GM12864 (cell line): Measurements from ENCODE around the gene ANGPTL7.

Experiments used
- DNase-seq: peaks from one replicate; pipeline ENCODE4 v3.0.0-alpha.2; 2011; ENCODE audit warnings: low read depth
- H3K4me3 ChIP-seq: 2 replicates; pipeline ENCODE4 v1.5.1; 2011; ENCODE audit warnings: mild to moderate bottlenecking, low read depth, low read length, control low read depth
- CTCF ChIP-seq: IDR thresholded peaks from 2 replicates; pipeline ENCODE4 v1.5.1; 2011; ENCODE audit warnings: low read depth, mild to moderate bottlenecking, moderate library complexity, low read length, control low read depth, inconsistent platforms; ENCODE audit errors: missing control alignments

Gene ANGPTL7

DNA sequence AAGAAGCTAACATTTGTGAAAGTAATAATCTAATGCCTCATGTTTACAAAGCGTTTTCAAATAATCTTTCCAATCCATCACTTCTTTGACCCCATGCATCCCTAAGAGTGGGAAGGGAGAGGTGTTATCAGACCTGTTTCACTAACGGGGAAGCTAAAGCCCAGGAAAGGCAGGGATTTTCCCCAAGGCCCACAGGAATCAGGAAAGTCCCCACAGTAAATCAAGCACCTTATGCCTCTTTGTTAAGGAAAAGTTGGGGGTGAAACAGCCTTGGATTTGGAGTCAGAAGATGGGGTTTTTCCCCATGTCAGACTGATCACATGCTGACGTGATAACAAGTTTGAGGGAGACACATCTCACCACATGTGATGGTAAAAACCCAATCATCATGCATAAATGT lies 20.0 kb upstream of the ANGPTL7 start:
- no peak for TF ChIP-seq CTCF
- no peak for DNase-seq
- H3K4me3 ChIP-seq, result no peak overlapping the region

- TF ChIP-seq CTCF, result no peak
- no peak for DNase-seq
- H3K4me3 ChIP-seq, result no peak overlapping the region
Observed at GRCh38 chr1:11170102-11170501, 19.1 kb upstream of the ANGPTL7 start.

DNA sequence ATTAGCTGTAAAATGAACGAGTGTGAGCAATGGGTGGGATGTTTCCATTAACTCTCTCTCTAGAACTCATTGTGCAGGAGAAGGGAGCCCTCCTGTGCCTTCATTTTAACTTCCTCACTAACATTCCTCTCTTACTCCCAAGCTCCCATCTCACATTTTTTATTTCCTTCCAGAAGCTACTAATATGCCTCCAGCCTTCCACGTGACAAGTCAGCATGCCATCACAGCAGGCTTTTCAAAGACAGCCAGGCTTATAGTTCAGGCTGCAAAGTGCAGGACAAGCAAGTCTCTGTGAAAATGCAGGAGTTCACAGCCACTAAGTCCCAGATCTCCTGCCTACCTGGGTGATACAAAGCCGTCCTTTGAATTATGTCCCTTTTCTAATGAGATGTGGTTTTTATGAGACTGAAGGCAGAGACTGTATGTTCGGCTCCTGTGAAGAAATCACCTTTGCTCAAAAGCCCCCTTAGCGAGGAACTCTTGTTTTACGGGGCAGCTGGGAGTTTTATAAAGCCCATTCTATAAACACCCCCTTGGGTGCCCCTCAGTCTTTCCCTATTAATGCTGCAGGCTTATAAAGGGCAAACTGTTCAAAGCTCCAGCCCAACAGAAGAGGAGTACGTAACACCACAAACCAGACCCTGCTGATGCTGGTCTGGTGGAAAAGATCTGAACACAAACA lies 14.8 kb upstream of the ANGPTL7 start:
- no peak for TF ChIP-seq CTCF
- no peak overlapping the region for H3K4me3 ChIP-seq
- no peak for DNase-seq

DNA sequence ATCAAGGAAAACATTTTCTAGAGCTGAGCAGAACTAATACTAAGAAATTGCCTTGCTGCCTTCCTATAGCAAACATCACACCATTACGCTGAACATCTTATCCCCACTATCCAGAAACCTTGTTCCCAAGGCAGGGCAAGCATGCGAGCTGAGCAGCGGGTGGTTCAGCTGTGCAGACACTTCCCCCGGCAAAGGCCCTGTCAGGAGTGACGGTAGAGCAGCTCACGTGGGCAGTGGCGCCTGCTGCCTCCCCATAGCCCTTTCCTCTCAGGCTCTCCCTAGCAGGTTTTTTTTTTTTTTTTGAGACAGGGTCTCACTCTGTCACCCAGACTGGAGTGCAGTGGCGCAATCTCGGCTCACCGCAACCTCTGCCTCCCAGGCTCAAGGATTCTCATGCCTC lies 13.7 kb upstream of the ANGPTL7 start:
- no peak for TF ChIP-seq CTCF
- DNase-seq, result no peak
- no peak overlapping the region for H3K4me3 ChIP-seq

GRCh38 chr1:11176081-11176706 lies 13.0 kb upstream of the ANGPTL7 start:
- no peak for TF ChIP-seq CTCF
- H3K4me3 ChIP-seq, result no peak overlapping the region
- no peak for DNase-seq

DNA sequence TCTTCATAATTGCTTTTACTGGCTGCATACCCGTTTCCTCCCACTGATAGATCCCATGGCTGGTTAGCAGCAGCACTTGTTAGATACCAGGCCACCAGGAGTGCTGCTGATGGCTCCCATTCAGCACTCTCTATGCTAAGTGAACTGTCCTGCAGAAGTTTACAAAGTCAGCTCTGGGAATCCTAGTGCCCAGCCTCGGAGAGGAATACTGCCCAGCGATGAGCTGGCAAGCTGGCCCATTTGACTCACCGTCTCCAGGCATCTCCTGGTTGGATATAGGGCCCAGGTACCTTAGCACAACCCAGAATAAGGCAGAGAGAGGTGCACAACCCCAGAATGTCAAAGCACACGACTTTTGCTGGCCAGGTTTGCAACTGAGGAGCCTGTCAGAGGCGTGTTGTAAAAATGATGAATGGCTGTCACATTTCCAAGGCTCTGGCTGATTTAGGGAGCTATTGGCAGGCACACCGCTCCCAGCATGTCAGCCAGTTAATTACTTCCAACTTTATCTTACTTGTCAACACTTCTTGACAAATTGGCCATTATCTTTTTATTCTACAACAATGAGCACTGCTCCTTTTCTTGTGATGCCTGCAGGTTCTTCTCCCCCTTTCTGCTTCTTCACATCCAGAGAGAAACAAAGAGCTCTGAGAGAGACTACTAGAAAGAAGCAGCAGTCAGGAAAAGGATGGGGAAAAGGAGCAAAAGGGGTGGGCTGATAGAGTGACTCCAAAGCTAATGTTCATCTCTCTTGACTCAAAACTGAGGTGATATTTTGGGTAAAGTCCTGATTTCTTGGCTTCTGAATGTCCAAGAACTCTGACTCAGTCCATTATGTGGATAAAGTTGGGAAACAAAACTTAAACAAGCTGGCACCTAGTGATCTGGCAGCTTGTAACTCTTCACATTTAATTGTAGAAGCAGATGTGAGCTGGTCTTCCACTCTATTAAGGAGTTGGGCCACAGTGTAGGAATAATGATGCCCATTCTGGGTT lies 10.8 kb upstream of the ANGPTL7 start:
- H3K4me3 ChIP-seq, result no peak overlapping the region
- no peak for DNase-seq
- no peak for TF ChIP-seq CTCF
